ENCODE data around the gene FAM168B. TPM values are rescaled to one million over a fixed set of nuclear protein-coding genes. Genes with fewer than 3 reads are reported as not detected.
A peak's percentile ranks its signal among the peaks of the same experiment; 100 is the strongest.

The FAM168B gene
- total and polyA plus RNA-seq, 8 donors: 11.0 to 37.2 (median 31.7) TPM

- H3K4me3 ChIP-seq: no peak overlapping the region
- FAIRE-seq (no peak), ATAC-seq (no peak)
Measured at GRCh38 chr2:131113566-131114227, 20.4 kb upstream of the FAM168B start.

GRCh38 chr2:131112529-131112928, 19.3 kb upstream of the FAM168B start:
- H3K4me3 ChIP-seq: no peak overlapping the region
- TF ChIP-seq CTCF (IDR thresholded peaks at IDR 0.05): no peak
- H3K9me3 ChIP-seq: no peaks in the 10 kb centered on the region
- FAIRE-seq (no peak), DNase-seq (no peak), ATAC-seq (peak in 3 of 4 donors; percentile 23 to 39 (median 36))
- H3K27me3 ChIP-seq: no peaks in the 10 kb centered on the region
- WGBS, 2 donors: 54 to 65% methylated on average over 2 of the region's 2 CpGs
- H3K36me3 ChIP-seq: no peaks in the 10 kb centered on the region
- intact Hi-C loops (cut with DNase I): no loop called here
- H3K4me1 ChIP-seq: peaks cover 0 to 8% (median 0%) of the 10 kb centered on the region in 3 donors
- peak overlapping the region in 1 of 4 donors; percentile 25 for H3K27ac ChIP-seq

More at GRCh38 chr2:131113566-131114227, 20.4 kb upstream of the FAM168B start:
- Histone ChIP-seq H3K4me1 (peaks cover 0 to 8% (median 0%) of the 10 kb centered on the region in 3 donors), H3K27ac (no peak overlapping the region), H3K27me3 (no peaks in the 10 kb centered on the region), H3K36me3 (no peaks in the 10 kb centered on the region), H3K9me3 (no peaks in the 10 kb centered on the region)
- intact Hi-C loops (cut with DNase I): no loop called here
- no peak for DNase-seq
- 95% methylated on average over 7 of the region's 7 CpGs for WGBS, 2 donors
- TF ChIP-seq CTCF (IDR thresholded peaks at IDR 0.05): no peak

GRCh38 chr2:131105950-131106801, 12.9 kb upstream of the FAM168B start:
- intact Hi-C loops (cut with DNase I): no loop called here
- TF ChIP-seq CTCF (IDR thresholded peaks at IDR 0.05): no peak
- Histone ChIP-seq H3K4me3 (peak overlapping the region; percentile 69 to 91 (median 82)), H3K27me3 (no peaks in the 10 kb centered on the region), H3K27ac (peak overlapping the region; percentile 76 to 92 (median 90)), H3K9me3 (no peaks in the 10 kb centered on the region), H3K4me1 (peaks cover 0 to 17% (median 15%) of the 10 kb centered on the region in 3 donors), H3K36me3 (no peaks in the 10 kb centered on the region)
- peak; percentile 38 to 67 (median 59) for ATAC-seq
- 1% methylated on average over 19 of the region's 19 CpGs for WGBS, 2 donors
- no peak for FAIRE-seq
- peak in 4 of 6 donors; percentile 29 to 47 (median 38) for DNase-seq

- intact Hi-C loops (cut with DNase I): no loop called here
- H3K9me3 ChIP-seq: no peaks in the 10 kb centered on the region
- peak within 1 kb of the TSS; percentile 76 to 92 (median 90) for H3K27ac ChIP-seq
- peak in 1 of 4 donors; percentile 13 for TF ChIP-seq CTCF (IDR thresholded peaks at IDR 0.05)
- peak within 1 kb of the TSS; percentile 69 to 91 (median 82) for H3K4me3 ChIP-seq
- H3K27me3 ChIP-seq: no peaks in the 10 kb centered on the region
- FAIRE-seq: no peak
- no peaks in the 10 kb centered on the region for H3K36me3 ChIP-seq
- H3K4me1 ChIP-seq: peaks cover 0 to 17% (median 15%) of the 10 kb centered on the region in 3 donors
- 0 to 1% methylated on average over 64 to 66 of the region's 66 CpGs for WGBS, 2 donors
- peak; percentile 86 to 98 (median 92) for DNase-seq
- peak; percentile 87 to 95 (median 94) for ATAC-seq
Measured at GRCh38 chr2:131105156-131105949, 12.1 kb upstream of the FAM168B start, which contains the start of gene PLEKHB2. Gene PLEKHB2, plus strand, starts transcription at chr2:131105336. Its CDS starts 15,606 bp downstream, at chr2:131120942.
